ENCODE results near the gene B4GALNT3.

B4GALNT3 gene

DNA sequence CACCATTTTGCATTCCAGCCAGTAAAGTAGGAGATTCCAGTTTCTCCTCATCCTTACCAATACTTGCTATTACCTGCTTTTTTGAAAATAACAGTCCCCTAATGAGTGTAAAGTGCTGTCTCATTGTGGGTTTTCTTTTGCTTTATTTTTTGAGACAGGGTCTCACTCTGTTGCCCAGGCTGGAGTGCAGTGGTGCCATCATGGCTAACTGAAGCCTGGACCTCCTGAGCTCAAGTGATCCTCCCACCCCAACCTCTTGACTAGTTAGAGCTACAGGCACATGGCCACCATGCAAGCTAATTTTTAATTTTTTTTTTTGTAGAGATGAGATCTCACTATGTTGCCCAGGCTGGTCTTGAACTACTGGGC lies 142.9 kb downstream of the B4GALNT3 start:
- no peak for DNase-seq

DNA sequence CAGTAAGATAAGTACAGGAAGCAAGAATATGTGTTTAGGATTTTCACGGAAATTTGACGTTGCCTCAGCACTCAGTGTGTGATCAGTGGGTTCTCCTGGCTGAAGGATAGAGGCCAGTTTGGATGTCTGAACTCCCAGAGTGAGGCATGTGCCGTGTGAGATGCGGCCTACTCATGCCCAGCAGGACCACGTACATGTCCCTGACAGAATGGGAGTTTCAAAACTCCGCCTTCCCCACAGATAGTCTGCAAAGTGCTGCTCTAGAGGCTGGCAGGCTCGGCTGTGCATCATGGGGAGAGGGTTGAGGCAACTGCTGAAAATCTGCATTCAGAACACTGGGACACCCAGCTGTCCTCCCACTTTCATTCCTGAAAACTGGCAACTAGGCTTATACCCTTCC lies 145.2 kb downstream of the B4GALNT3 start:
- no peak for DNase-seq

DNA sequence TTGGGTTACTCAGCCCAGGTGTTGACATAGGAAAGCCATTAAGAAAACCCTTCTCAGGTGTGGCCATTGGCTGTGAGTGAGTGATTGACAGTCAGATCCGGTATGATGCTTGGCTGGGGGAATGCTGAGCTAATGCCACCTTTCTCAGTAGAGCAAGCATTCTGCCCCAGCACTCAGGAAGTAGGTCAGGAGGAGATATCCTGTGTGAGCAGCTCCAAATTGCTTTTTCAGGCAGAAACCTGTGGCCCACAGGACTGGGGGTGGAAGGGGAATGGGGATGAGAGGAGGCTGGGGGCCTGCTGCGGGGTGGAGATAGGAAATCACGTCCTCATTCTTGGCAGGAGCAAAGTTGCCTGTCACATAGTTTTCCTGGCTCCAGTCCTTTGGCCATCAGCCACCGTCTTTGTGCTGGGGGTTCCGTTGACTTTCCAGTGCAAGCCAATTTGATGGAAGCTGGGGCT lies 147.8 kb downstream of the B4GALNT3 start:
- DNase-seq, result no peak

DNA sequence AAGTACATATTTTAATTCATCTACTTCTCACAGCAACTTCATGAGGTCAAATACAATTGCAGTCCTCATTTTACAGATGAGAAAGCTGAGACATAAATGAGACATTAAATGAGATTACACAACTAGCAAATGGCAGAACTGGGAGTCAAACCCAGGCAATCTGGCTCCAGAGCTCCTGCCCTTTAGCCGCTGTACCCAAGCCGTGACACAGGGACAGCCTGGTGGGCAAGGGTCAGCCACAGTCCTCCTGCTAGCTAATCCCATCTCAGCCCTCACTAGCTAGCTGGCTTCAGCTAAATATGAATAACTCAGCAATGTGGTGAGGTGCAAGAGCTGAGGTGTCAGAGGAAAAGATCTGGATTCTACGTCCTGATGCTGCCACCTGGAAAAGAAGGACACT lies 148.7 kb downstream of the B4GALNT3 start:
- DNase-seq, result no peak

DNA sequence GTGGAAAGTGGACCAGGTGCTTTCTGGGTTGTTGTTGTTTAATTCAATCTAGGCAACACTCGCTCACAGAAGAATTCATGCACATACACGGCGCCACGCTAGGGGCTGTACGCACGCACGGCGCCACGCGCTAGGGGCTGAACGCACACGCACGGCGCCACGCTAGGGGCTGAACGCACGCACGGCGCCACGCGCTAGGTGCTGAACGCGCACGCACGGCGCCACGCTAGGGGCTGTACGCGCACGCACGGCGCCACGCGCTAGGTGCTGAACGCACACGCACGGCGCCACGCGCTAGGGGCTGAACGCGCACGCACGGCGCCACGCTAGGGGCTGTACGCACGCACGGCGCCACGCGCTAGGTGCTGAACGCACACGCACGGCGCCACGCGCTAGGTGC lies 149.2 kb downstream of the B4GALNT3 start:
- DNase-seq, result no peak

DNA sequence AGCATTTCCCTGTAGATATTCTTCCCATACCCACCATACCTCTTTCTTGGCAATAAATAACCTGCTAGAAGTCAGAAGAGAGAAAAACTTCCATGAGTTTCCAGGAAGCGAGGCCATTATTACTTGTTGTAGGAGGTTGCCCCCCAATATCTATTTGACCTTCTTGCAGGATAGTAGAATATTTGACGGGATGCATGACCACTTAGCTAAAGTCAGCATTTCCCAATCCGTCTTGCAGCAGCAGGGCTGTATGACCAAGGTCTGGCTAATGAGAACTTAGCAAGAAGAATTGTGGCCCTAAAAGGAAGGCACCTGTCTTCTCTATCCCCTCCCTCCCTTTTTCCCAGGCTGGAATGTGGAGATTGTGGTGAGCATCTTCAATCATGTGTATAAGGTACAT lies 152.0 kb downstream of the B4GALNT3 start:
- DNase-seq, result no peak

DNA sequence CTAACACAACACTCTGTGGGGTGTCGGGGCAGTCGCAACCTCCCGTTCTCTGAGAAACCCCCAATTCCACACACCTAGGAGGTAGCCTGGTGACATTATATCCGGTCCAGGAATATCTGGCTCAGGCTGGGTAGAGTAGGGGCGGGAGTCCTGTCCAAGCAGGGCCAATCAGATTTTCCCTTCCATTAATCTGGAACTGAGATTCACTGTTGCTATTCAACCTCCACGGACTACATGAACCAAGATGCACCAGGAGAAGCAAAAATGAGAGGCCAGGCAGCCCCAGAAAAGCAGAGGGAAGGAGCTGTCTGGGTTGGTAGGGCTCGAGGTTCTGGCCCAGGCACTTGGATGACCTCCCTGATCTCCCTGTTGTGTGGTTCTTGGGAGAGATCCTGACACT lies 152.6 kb downstream of the B4GALNT3 start:
- no peak for DNase-seq

DNA sequence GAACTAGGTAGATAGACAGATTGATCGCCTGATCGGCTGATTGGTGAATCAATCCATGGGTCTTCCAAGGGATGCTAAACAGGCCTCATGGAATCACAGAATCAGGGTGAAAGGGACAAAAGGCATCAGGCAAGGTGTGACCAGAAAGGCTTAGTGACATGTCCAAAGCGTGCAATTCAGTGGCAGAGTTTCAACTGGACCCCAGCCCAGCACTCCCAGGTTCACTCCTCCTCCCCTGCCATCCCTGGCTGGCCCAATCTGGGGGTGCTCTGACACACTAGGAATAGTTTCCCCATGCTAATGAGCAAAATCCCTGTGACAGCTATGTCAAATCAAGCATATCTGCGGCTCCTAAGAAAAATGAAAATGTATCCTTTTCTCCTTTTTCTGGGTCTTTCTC lies 153.1 kb downstream of the B4GALNT3 start:
- DNase-seq, result no peak

Measured in NCI-H82 (cell line).